Activated CD4-positive, alpha-beta memory T cell treated with anti-CD3 and anti-CD28 coated beads for 36 hours (primary cell): ENCODE data around the gene AP1S3. TPM values are rescaled to one million over a fixed set of nuclear protein-coding genes. Genes with fewer than 3 reads are reported as not detected.
A peak's percentile ranks its signal among the peaks of the same experiment; 100 is the strongest.

Experiments
- CTCF ChIA-PET: fragments of 350-600 bp; sonication (Branson Sonifier 250); formaldehyde crosslinking; loops from one replicate; lab custom pipeline; 2021; ENCODE audit warnings: antibody characterized with exemption, inconsistent platforms; lab: Charles Lee
- POLR2A ChIA-PET: fragments of 350-600 bp; sonication (Branson Sonifier 250); formaldehyde crosslinking; loops from one replicate; lab custom pipeline; 2021; ENCODE audit warnings: antibody characterized with exemption; lab: Charles Lee
- DNase-seq: peaks from one replicate; pipeline ENCODE4 v3.0.0-alpha.2; 2020
- H3K27ac Mint-ChIP-seq: one replicate; pipeline ENCODE4 v1.8.0; 2021; ENCODE audit warnings: mixed read lengths
- H3K27me3 Mint-ChIP-seq: one replicate; pipeline ENCODE4 v1.8.0; 2021; ENCODE audit warnings: mixed read lengths
- H3K36me3 Mint-ChIP-seq: one replicate; pipeline ENCODE4 v1.8.0; 2021; ENCODE audit warnings: mixed read lengths
- H3K4me1 Mint-ChIP-seq: one replicate; pipeline ENCODE4 v1.8.0; 2021; ENCODE audit warnings: low read depth, mixed read lengths
- H3K4me3 Mint-ChIP-seq: one replicate; pipeline ENCODE4 v1.8.0; 2021; ENCODE audit warnings: mild to moderate bottlenecking, mixed read lengths
- H3K9me3 Mint-ChIP-seq: one replicate; pipeline ENCODE4 v1.8.0; 2021; ENCODE audit warnings: mixed read lengths
- intact Hi-C: fragments of 100-400 bp; cut with micrococcal nuclease; formaldehyde crosslinking; loops from one replicate; pipeline ENCODE4 v1.15.1; 2023
- total RNA-seq, 2 experiments: library from RNA; stranded (reverse); gene quantifications; one replicate each; pipeline ENCODE4 v1.2.3, GENCODE V29; 2021

Gene AP1S3
- total RNA-seq, 2 experiments from 2014 or later = 10.1 to 12.1 TPM

DNA sequence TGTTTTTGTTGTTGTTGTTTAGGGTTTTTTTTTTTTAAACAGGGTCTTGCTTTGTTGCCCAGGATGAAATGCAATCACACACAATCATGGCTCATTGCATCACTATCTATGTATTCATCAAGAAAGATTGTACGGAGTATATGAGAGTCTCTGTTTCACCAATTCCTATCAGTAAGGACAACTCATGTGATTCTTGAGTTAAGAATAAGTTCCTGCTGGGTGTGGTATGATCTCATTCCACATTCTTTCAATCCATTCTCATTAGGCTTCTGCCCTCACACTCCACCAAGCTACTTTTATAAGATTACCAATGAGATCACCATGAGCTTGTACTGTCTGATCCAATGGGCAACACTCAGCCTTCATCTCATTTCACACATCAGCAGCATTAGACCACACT is 9.1 kb upstream of the AP1S3 start:
- H3K27me3 Mint-ChIP-seq = no peaks in the 10 kb centered on the region
- no peak overlapping the region for H3K4me3 Mint-ChIP-seq
- ChIA-PET CTCF (no interaction called here), POLR2A (no interaction called here)
- peaks cover 29% of the 10 kb centered on the region for H3K36me3 Mint-ChIP-seq
- intact Hi-C loops = no loop called here
- H3K4me1 Mint-ChIP-seq = peaks cover 15% of the 10 kb centered on the region
- no peak for DNase-seq
- H3K9me3 Mint-ChIP-seq = peaks cover 6% of the 10 kb centered on the region
- H3K27ac Mint-ChIP-seq = no peak overlapping the region

- CTCF ChIA-PET = no interaction called here
- Mint-ChIP-seq H3K4me3 (no peak overlapping the region), H3K36me3 (peaks cover 1% of the 10 kb centered on the region), H3K27ac (no peak overlapping the region), H3K4me1 (peaks cover 5% of the 10 kb centered on the region), H3K27me3 (no peaks in the 10 kb centered on the region), H3K9me3 (no peaks in the 10 kb centered on the region)
- intact Hi-C loops = no loop called here
- DNase-seq = no peak
- POLR2A ChIA-PET = no interaction called here
These were observed 4.2 kb upstream of the AP1S3 start for GRCh38 chr2:223841436-223842190.

- intact Hi-C loops = loop anchor here (2.0 to 10.0 kb wide), 4 partner anchors 101 to 1179 kb away; partner anchors contain the start of genes FARSB and MRPL44
- peaks cover 11% of the 10 kb centered on the region for H3K4me1 Mint-ChIP-seq
- ChIA-PET CTCF (interaction anchor here (0.7 to 1.2 kb wide), 3 partner anchors 109 to 134 kb away, joined by 3 to 7 read pairs (median 4); no protein-coding TSS in a partner anchor), POLR2A (no interaction called here)
- H3K4me3 Mint-ChIP-seq = peak overlapping the region; percentile 94
- no peak overlapping the region for H3K27ac Mint-ChIP-seq
- peaks cover 3% of the 10 kb centered on the region for H3K36me3 Mint-ChIP-seq
- no peak for DNase-seq
- H3K27me3 Mint-ChIP-seq = no peaks in the 10 kb centered on the region
- H3K9me3 Mint-ChIP-seq = no peaks in the 10 kb centered on the region
These were observed 1.5 kb downstream of the AP1S3 start for GRCh38 chr2:223835701-223836532.

DNA sequence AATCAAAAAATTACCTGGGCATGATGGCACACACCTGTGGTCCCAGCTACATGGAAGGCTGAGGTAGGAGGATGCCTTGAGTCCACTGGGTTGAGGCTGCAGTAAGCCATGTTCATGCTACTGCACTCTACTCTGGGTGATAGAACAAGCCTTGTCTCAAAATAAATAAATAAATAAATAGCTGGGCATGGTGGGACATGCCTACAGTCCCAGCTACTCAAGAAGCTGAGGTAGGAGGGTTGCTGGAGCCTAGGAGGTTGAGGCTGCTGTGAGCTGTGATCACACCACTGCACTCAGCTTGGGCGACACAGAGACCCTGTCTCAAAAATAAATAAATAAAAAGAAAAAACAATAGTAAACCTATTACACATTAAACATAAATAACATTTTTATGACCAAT is 3.0 kb downstream of the AP1S3 start:
- H3K4me1 Mint-ChIP-seq = peaks cover 11% of the 10 kb centered on the region
- H3K27me3 Mint-ChIP-seq = no peaks in the 10 kb centered on the region
- H3K9me3 Mint-ChIP-seq = no peaks in the 10 kb centered on the region
- H3K4me3 Mint-ChIP-seq = no peak overlapping the region
- DNase-seq = no peak
- peaks cover 3% of the 10 kb centered on the region for H3K36me3 Mint-ChIP-seq
- intact Hi-C loops = loop anchor here (10.0 kb wide), 1 partner anchor 110 kb away; no protein-coding TSS in a partner anchor
- ChIA-PET POLR2A (no interaction called here), CTCF (no interaction called here)
- H3K27ac Mint-ChIP-seq = no peak overlapping the region

- Mint-ChIP-seq H3K4me1 (peaks cover 11% of the 10 kb centered on the region), H3K27me3 (no peaks in the 10 kb centered on the region), H3K36me3 (peaks cover 3% of the 10 kb centered on the region), H3K9me3 (no peaks in the 10 kb centered on the region), H3K4me3 (no peak overlapping the region), H3K27ac (no peak overlapping the region)
- intact Hi-C loops = loop anchor here (10.0 kb wide), 1 partner anchor 108 kb away; no protein-coding TSS in a partner anchor
- POLR2A ChIA-PET = no interaction called here
- DNase-seq = no peak
- CTCF ChIA-PET = no interaction called here
These were observed 5.0 kb downstream of the AP1S3 start for GRCh38 chr2:223832241-223832903.

DNA sequence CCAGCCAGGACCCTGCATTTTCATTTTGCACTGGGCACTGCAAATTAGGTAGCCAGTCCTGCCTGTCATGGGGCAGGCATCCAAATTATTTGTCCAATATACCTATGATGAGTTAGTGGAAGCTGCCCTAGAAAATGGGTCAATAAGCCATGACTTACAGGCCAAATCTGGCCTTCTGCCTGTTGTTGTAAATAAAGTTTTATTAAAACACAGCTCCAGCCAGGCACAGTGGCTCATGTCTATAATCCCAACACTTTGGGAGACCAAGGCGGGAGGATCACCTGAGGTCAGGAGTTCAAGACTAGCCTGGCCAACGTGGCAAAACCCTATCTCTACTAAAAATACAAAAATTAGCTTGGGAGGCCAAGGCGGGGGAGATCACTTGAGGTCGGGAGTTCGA is 8.3 kb downstream of the AP1S3 start:
- no peak for DNase-seq
- no peaks in the 10 kb centered on the region for H3K27me3 Mint-ChIP-seq
- intact Hi-C loops = no loop called here
- no peaks in the 10 kb centered on the region for H3K4me1 Mint-ChIP-seq
- H3K27ac Mint-ChIP-seq = no peak overlapping the region
- ChIA-PET POLR2A (no interaction called here), CTCF (interaction anchor here (0.9 kb wide), 1 partner anchor 49 kb away, joined by 3 read pairs; no protein-coding TSS in a partner anchor)
- no peak overlapping the region for H3K4me3 Mint-ChIP-seq
- no peaks in the 10 kb centered on the region for H3K9me3 Mint-ChIP-seq
- peaks cover 3% of the 10 kb centered on the region for H3K36me3 Mint-ChIP-seq

DNA sequence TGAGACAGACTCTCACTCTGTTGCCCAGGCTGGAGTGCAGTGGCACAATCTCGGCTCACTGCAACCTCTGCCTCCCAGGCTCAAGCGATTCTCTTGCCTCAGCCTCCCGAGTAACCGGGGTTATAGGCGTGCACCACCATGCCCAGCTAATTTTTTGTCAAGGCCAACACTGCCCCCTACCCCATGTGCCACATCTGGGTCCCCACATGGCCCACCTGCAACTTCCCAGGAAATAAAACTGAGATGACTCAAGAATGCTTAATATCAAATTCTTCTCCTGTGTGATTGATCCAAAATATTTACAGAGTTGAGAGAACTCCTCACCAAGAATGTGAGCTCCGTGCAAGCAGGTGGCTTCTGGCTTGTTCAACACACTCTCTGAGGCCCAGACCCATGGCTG is 9.1 kb downstream of the AP1S3 start:
- intact Hi-C loops = no loop called here
- Mint-ChIP-seq H3K27ac (no peak overlapping the region), H3K4me3 (no peak overlapping the region), H3K36me3 (no peaks in the 10 kb centered on the region), H3K27me3 (no peaks in the 10 kb centered on the region), H3K4me1 (no peaks in the 10 kb centered on the region), H3K9me3 (no peaks in the 10 kb centered on the region)
- CTCF ChIA-PET = no interaction called here
- POLR2A ChIA-PET = no interaction called here
- DNase-seq = no peak

DNA sequence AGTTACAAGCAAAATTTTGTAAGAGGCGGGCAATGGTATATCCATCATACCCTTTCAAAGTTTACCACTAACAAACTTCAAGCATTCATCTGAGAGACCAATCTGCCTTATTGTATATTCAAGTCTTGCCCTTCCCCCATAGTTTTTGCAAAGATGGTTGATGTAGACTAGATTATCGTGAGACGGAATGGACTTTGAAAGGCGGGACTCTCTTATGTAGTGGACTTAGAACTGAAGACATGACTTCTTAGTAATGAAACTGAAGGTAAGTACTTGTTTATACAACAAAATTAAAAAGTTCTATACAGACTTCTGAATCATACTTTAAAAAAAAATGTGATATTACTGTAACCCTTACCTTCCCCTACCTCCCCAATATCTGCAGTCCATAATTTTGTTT is 10.4 kb downstream of the AP1S3 start:
- Mint-ChIP-seq H3K4me3 (no peak overlapping the region), H3K4me1 (no peaks in the 10 kb centered on the region), H3K36me3 (no peaks in the 10 kb centered on the region), H3K9me3 (no peaks in the 10 kb centered on the region), H3K27me3 (no peaks in the 10 kb centered on the region), H3K27ac (no peak overlapping the region)
- intact Hi-C loops = no loop called here
- ChIA-PET CTCF (no interaction called here), POLR2A (no interaction called here)
- DNase-seq = no peak

GRCh38 chr2:223824301-223824700 is 13.1 kb downstream of the AP1S3 start:
- DNase-seq = no peak
- Mint-ChIP-seq H3K4me3 (no peak overlapping the region), H3K4me1 (no peaks in the 10 kb centered on the region), H3K9me3 (no peaks in the 10 kb centered on the region), H3K27ac (no peak overlapping the region), H3K36me3 (no peaks in the 10 kb centered on the region), H3K27me3 (no peaks in the 10 kb centered on the region)
- ChIA-PET CTCF (interaction anchor here (0.6 kb wide), 2 partner anchors 13 to 72 kb away, joined by 3 read pairs; no protein-coding TSS in a partner anchor), POLR2A (no interaction called here)
- intact Hi-C loops = no loop called here

- POLR2A ChIA-PET = no interaction called here
- CTCF ChIA-PET = no interaction called here
- Mint-ChIP-seq H3K4me3 (no peak overlapping the region), H3K4me1 (no peaks in the 10 kb centered on the region), H3K27ac (no peak overlapping the region), H3K27me3 (no peaks in the 10 kb centered on the region), H3K36me3 (no peaks in the 10 kb centered on the region), H3K9me3 (no peaks in the 10 kb centered on the region)
- intact Hi-C loops = no loop called here
- no peak for DNase-seq
These were observed 14.6 kb downstream of the AP1S3 start for GRCh38 chr2:223822818-223823217.

DNA sequence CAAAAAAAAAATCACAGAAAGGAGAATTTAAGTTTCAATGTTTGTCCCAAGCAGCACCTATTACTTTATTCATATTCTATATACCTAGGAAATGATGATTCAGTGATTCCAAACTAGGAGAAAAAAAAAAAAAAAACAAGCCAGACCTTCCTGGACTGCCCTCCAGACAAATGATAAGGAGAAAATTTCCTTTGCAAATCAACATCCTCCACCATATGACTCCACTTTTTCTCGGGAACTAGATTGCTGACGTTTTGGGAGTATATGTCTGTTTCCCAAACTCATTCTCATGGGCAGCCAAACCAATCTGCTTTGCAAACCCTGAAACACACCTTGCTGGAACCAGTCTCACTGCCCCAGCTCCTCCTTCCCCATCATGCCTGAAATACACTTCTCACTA is 16.8 kb downstream of the AP1S3 start:
- Mint-ChIP-seq H3K27me3 (no peaks in the 10 kb centered on the region), H3K27ac (no peak overlapping the region), H3K9me3 (no peaks in the 10 kb centered on the region), H3K4me1 (peaks cover 1% of the 10 kb centered on the region), H3K4me3 (no peak overlapping the region), H3K36me3 (no peaks in the 10 kb centered on the region)
- CTCF ChIA-PET = no interaction called here
- POLR2A ChIA-PET = no interaction called here
- no peak for DNase-seq
- intact Hi-C loops = no loop called here

DNA sequence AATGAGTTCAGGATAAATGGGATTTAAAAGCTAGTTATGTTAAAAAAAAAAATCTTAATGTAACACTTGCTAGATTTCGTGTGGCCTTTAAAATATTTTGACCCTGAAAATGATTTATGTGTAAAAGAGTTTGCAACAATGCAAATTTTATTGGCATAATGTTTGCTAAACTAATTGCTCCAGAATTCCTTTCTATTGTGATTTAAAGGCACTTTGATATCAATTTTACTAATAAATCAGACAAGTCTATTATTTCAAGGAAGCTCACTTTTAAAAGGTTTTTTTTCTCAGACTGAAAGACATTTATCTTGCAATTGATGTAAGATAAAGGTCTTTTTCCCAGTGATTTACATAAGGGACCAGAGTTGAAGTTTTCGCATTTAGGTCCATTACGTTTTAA is 17.5 kb downstream of the AP1S3 start:
- Mint-ChIP-seq H3K4me1 (peaks cover 8% of the 10 kb centered on the region), H3K4me3 (no peak overlapping the region), H3K27ac (no peak overlapping the region), H3K36me3 (no peaks in the 10 kb centered on the region), H3K27me3 (no peaks in the 10 kb centered on the region), H3K9me3 (no peaks in the 10 kb centered on the region)
- CTCF ChIA-PET = no interaction called here
- DNase-seq = no peak
- POLR2A ChIA-PET = no interaction called here
- intact Hi-C loops = no loop called here
